Activated CD4-positive, alpha-beta T cell treated with anti-CD3 and anti-CD28 coated beads, Interleukin-2, Interleukin-4, amounts not matched to agents 100 ng/mL and 50 ng/mL, durations not matched to agents 16 hours and 8 hours (primary cell): ENCODE data around the gene PHF14.
"Not testable (repeated sequence)": the region's sequence is repeated elsewhere in the genome, so short reads cannot be mapped to it uniquely, and the experiment has no call there.

Experiments used
- DNase-seq: peaks from one replicate; pipeline ENCODE4 v3.0.0-alpha.2; 2020; ENCODE audit warnings: low spot score

The PHF14 gene

DNA sequence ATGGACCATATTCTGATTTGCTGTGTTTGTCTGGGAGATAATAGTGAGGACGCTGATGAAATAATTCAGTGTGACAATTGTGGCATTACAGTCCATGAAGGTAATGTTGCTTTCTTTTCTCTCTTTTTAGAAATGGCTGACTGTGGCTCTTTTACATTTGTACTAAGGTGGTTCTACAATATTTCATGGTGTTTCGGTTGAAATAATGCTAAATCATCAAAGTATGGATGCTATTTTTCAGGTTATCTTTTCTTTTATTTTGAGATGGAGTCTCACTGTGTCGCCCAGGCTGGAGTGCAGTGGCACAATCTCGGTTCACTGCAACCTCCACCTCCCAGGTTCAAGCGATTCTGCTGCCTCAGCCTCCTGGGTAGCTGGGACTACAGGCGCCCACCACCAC, 17.1 kb downstream of the PHF14 start:
- not testable (repeated sequence) for DNase-seq

DNA sequence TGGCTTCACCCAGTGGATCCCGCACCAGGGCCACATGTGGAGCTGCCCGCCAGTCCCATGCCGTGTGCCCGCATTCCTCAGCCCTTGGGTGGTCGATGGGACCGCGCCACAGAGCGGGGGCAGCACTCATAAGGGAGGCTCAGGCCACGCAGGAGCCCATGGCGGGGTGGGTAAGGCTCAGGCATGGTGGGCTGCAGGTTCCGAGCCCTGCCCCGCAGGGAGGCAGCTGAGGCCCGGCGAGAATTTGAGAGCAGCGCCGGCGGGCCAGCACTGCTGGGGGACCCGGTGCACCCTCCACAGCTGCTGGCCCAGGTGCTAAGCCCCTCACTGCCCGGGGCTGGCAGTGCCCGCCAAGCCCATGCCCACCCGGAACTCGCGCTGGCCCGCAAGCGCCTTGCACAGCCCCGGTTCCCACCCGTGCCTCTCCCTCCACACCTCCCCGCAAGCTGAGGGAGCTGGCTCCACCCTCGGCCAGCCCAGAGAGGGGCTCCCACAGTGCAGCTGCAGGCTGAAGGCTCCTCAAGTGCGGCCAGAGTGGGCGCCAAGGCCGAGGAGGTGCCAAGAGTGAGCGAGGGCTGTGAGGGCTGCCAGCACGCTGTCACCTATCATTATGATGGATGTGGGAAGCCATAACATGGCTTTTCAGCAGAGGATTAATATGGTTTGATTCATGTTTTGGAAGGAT, 22.0 kb downstream of the PHF14 start:
- not testable (repeated sequence) for DNase-seq

DNA sequence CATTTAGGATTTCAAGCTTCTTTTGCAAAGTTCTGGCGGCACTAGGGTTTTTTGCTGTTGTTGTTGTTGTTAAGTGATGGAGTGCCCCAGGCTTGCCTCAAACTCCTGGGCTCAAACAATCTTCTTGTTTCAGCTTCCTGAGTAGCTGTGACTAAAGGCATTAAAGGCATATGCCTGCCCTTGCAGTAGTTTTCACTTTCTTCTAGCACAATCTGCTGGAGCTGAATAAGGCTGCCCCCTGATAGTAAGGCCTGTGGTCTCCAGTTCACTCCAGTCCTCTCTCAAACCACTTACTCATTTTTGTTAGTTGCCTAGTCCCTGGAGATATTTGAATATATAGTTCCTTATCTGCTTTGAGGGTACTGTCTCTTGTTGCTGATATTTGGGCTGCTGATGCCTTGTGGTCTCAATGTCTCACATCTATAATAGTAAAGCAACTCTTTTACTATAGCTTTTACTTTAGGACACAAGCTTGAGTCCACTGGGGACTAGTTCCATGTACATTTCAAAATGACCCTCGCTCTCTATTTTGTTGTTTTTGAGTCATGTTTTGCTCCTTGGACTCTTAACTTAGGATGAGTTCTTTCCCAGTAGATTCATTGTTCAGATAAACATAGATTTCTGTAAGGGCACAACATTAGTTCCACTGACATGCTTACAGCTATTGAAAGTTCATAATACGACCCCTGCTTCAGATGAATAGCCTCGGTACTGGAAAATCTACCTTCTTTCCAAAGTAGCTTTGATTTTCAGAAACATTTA, 25.5 kb downstream of the PHF14 start:
- DNase-seq = no peak

DNA sequence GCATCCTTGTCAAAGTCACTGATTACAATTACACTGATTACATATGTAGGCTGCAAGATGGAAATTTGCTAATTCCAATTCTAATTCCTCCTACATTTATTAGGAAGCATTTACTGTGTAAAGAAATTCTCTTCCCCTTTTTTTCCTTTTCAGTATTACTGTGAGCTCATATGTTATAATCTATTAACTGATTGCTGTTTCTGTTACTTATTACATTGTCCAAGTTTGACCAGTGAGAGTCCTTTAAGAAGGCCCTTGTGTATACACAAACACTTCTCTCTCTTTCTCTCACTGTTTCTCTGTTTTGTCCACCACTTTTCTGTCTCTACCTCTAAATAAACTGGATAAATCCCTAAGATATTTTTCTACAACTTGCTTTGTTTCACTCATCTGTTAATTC, 31.5 kb downstream of the PHF14 start:
- DNase-seq = no peak

DNA sequence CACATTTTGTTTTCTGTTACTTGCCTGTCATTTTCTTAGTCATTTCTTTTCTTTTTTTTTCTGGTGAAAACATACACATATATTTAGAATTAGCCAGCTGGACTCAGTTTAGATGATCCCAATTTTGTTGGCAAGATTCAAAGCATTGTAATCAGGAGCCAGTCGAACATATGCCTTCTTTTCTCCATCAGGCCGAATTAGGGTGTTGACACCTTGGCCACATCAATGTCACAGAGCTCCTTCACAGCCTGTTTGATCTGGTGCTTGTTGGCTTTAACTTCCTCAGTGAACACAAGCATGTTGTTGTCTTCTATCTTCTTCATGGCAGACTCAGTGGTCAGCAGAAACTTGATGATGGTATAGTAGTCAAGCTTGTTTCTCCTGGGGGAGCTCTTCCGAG, 32.6 kb downstream of the PHF14 start:
- no peak for DNase-seq

DNA sequence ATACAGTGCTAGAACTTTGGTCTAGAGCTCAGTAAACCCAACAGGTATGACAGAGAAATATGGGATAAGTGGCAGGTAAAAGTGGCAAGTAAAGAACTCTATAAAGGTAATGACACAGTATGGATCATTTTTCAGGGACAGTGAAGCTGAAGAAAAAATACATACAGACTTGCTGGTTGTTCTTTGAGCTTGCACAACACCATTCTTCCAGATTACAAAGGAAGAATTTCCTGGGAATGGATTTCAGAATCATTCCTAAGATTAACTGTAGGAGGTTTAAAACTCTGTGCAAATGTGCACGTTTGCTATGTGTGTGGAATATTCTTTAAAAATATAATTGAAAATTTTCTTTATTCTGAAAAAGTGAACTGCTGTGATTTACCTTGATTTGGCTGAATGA, 36.0 kb downstream of the PHF14 start:
- no peak for DNase-seq

DNA sequence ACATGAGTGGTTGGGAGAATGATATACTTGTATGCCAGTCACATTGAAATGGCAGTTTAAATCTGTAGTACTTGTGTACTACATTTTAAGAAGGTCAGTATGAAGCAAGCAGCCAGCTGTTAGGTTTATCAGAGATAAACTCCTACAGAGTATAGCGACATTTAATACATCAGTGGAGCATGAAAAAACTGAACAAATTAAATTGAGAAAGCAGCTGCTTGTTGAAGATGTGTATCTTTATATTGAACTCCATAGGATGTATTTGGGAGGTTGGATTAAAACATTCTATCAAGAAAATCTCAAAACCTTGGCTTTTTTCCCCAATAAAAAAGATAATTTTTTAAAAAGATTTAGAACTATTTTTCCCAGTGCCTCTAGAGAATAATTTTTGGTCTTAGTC, 47.8 kb downstream of the PHF14 start:
- DNase-seq = no peak

DNA sequence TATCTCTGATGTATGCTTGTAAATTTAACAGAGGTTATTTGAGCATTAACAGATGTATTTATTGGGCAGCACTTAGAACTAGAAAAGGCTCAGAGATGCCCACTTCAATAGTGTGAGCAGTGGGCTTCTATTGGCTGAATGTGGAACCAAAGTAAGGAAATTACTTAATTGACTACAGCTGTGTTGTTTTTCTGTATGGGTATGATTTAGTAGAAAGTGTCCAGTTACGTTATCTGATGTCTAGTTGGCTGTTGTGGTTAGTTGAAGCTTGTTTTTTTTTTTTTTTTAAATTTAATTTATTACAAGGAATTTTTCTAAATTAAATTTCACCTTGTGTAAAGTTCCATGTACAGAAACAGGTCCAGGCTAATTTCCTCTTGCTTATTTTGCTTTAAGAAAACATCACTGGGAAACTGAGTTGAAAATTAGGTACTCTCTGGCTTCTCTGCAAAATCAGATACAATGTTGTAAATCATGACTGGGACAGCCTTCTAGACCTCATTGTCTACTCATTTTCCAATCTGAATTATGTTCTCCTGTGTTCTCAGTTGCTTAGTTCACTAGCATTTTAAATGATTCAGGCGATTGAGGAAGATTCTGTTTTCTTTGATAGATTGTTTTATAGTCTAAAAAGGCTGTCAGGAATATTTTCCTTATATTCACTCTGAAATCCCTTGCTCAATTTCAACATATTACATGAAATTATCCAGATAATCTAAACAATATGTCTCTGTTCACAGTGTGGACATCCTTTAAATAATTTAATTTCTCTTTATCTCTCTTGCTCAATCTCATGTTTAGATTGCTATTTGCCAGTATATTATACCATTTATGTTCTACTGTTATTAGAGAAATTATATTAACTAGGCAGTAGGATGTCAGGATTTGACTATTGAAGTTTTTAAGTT, 53.0 kb downstream of the PHF14 start:
- DNase-seq = no peak

DNA sequence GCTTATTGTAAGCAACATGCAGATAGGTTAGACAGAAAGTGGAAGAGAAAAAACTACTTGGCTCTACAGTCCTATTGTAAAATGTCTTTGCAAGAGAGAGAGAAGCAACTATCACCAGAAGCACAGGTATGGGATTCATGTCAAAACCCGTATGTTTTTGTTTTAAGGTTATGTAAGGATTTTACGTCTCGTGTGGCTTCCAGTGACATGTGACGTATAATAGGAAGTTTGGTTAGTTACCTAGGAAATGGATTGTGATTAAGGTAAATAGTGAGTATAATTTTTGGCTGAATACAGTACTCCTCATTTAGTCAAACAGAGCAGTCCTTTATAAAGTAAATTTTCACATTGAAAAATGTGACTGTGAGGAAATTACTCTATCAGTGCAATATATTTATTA, 62.0 kb downstream of the PHF14 start:
- no peak for DNase-seq

DNA sequence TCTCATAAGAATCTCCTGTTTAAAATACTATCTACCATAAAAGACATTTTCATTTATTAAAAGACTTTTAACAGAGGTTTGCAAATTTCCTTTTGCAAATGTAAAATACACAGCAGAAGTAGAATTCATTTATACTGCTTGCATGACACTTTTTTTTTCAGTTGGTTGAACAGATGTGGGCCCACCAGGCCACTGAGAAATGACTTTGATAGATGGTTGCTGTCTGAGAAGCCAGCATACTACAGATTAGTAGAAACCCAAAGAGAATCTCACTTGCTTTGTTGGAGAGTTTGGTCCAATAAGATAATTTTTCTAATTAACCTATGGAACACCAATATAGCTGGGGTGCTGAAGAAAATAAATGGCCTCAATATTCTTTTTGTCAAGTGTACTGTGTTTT, 66.3 kb downstream of the PHF14 start:
- no peak for DNase-seq

DNA sequence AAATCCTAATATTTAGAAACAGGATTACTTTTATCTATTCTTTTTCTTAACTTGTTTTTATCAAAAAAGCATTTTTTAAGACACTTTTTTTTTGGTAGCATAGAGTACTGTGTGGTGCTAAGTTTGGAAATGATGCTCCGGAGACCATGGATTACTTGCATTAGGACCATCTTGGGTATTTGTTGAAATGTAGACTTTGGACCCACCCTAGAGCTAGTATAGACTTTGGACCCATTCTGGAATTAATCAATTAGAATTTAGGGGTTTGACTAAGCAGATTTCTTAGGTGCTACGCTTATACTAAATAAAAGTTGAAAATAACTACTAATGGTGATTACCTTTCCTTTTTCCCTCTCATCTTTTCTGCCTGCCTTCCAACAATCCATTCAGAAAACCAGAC, 80.4 kb downstream of the PHF14 start:
- no peak for DNase-seq

DNA sequence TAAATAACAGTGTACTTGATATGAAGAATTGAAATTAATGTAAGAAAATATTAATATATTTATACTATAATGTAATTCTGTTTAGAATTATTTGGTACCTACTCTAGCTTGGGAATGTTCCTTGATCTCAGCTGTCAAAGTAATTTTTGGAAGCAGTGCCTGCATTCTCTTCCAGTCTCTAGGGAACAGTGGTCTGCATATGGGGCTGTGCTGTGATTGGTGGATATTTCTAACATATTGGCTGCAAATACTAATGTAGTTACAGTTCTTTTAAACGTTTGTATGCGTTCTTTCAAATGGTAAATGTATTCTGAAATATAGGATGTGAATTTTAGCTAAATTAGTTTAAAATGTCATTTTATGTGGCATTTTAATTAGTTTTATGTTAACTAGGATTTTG, 87.2 kb downstream of the PHF14 start:
- DNase-seq = no peak

DNA sequence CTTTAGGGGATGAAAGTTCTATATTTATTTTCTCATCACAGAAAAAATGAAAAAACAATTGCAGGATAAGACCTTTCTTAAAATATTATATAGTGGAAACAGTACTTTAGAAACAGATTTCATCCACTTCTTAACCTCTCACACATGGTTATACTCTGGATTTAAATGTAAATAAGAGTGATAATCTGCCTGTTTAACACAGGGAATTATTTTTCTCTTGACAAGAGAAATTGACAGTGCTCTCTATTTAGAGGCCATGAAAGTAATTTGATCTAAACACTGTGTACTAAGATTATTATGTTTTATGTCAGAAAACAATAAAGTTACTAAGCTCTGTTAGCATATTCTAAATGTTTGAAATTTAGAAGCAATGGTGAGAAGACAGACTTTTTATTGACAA, 88.4 kb downstream of the PHF14 start:
- no peak for DNase-seq

DNA sequence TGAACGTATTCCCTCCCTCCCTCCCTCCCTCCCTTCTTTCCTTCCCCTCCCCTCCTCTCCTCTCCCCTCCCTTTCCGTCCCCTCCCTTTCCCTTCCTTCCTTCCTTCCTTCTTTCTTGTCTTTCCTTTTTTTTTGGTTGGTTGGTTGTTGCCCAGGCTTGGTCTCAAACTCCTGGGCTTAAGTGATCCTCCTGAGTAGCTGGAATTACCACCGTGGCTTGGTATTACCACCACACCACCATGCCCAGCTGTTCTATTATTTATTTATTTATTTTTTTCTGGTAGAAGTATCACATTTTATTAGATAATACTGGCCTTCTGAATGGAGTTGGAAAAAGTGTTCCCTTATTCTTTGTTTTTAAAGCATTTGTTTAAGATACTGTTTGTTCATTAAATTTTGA, 95.9 kb downstream of the PHF14 start:
- no peak for DNase-seq

DNA sequence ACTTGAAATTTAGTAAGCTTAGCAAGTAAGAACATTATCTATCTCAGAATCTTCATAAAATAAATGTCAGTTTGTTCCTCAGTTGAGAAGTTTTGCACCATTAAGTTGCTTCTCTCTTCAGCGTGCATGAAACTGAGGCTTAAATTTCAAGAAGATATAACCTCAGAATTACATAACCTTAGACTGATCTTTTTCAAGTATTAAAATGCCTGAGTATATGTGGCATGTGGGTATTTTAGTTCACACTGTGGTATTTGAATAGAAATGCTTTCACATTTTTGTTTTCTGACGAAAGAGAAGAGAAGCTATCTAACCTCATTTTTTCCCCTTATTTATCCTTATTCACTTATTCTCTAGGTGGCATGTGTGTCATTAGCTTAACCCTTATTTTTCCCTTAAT, 104.1 kb downstream of the PHF14 start:
- DNase-seq = no peak

DNA sequence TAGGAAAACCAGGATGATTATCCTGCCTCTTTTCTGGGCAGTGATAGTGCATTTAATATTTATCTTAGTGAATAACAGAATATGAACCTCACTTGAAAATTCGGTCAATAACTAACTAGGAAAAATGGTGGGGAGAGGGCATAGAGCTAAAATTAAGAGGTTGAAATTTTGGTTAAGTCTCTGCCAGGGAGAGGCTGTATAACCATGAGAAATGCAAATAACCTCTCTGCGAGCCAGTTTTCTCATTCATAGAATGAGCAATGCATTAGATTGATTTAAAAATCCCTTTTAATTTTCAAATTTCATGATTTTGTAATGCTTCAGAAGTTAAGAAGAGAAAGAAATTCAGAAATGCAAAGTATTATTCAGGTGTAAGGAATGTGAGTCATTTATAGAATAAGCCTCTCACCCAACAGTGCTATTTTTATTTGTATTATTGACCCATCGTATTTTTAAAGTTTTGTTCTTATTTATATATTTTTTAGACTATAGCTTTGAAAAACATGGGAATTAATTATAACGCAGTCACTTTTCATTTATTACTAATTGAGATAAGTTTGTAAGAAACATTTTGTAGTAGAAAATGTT, 104.7 kb downstream of the PHF14 start:
- DNase-seq = no peak

DNA sequence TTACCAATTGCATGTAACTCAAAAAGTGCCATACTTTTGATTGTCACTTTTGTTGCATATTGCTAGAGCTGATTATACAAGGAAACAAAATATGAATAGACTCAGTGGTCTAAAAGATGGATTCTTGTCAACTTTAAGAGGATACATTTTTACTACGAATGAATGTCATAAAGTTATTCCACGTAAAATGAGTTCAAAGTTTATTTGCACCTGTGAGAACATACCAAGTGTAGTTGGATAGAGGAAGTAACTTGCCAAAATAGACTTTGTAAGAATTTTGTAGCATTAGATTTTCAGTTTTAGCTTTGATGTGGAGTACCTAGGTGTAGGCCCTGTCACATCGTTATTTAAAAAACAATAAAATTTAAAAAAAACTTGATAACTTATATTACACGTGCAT, 106.2 kb downstream of the PHF14 start:
- DNase-seq = no peak

DNA sequence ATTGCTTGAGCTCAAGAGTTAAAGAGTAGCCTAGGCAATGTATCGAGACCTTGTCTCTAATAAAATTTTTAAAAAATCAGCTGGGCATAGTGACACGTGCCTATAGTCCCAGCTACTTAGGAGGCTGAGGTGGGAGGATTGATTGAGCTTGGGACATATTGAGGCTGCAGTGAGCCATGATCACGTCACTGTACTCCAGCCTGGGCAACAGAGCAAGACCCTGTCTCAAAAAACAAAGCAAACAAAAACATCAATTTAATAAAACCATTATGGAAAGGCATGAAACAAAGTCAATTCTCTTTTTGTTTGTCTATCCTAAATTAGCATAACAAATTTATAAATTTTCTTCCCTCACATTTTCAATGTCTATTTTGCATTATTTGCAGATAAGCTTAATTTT, 108.4 kb downstream of the PHF14 start:
- no peak for DNase-seq

DNA sequence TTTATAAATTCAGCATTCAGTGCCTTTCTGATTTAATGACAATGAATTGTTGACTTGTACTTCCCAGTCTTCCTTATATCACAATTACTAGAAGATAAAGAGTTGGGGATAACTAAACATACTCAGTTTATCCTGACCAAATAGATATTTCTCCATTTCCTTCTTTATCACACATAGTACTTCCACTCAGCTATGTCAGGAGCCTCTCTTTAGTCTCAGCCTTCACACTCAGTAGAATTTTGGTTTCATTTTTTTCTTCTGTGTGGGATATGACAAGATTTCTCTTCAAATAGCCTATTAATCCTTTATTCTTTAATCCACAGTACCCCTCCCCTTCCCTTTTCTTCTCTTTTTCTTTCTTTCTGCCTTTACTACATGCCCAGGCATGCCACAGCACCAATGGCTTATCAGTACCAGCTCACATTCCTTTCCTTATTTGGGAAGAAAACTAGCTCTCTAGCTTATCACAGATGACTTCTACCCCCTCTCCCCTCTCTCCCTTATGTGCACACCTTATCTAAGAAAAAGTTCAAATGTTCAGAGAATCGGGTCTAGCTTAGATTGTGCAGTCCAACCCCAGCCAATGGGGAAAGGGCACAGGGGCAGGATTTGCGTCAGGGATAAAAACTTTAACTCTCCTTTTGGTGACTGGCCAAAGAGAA, 109.0 kb downstream of the PHF14 start:
- DNase-seq = no peak

DNA sequence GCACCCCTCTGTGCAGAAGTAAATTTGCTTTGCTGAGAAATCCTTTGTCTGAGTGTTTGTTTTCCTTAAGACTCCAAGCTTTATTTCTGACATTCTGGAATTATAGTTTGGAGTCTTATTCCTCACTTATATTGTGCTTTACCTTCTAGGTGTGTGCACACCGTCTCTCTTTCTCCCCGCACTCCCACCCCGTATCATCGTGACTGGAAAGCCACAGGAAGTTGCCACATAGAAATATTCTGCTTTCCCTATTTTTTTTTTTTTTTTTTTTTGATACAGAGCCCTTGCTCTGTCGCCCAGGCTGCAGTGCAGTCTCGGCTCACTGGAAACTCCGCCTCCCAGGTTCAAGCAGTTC, 109.5 kb downstream of the PHF14 start:
- DNase-seq = no peak

DNA sequence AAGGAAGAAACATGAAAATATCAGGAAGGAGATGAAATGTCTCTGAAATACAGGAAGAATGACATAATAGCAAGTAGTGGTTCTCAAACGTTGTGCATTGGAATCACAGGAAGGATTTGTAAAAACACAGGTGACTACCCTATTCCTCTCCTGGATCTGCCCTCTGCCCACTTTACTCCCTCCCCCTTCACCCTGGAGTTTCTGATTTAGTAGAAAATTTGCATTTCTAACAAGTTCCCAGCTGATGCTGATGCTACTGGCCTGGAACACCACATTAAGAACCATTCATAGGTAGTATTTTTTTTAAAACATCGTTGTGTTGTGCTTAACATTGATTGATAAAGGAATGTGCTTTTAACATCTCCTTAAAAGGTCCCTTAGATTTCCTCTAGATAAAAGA, 130.9 kb downstream of the PHF14 start:
- DNase-seq = no peak

DNA sequence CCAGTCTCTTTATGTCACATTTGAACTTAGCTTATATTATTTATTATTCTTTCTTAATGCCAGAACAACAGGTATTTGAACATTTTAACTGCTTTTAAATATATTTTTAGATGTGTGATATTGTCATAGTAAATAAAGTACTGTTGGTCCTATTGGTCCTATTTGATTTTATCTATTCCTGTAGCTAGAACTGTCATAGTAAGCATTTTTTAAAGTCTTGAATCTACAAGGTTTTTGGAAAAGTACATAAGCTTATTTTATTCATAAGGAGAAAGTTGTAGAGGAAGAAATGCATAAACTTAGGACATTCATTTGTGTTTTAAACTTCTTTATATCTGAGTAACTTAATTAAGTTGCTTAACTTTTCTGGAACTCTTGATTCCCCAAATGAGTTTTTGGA, 136.0 kb downstream of the PHF14 start:
- no peak for DNase-seq
